Effector memory CD8-positive, alpha-beta T cell (primary cell): ENCODE measurements around the gene RAB12.
"Not testable (repeated sequence)": the region's sequence is repeated elsewhere in the genome, so short reads cannot be mapped to it uniquely, and the experiment has no call there.

Experiments used
- ATAC-seq: fragments of 150-1000 bp; cut with Tn5 transposase; replicated peaks from 2 replicates; pipeline ENCODE4 v1.10.0; 2021; ENCODE audit warnings: mild to moderate bottlenecking, moderate library complexity
- DNase-seq, 3 experiments: peaks; one replicate each; pipeline ENCODE4 v3.0.0; 2021
- H3K27ac Mint-ChIP-seq, 2 donors: one replicate each; pipeline ENCODE4 v1.8.0; 2022; ENCODE audit warnings: mild to moderate bottlenecking in 2 of 2, mixed read lengths in 2 of 2, moderate library complexity in 2 of 2
- H3K27me3 Mint-ChIP-seq, 2 donors: one replicate each; pipeline ENCODE4 v1.8.0; 2022; ENCODE audit warnings: mixed read lengths in 2 of 2
- H3K36me3 Mint-ChIP-seq: one replicate; pipeline ENCODE4 v1.8.0; 2022; ENCODE audit warnings: mild to moderate bottlenecking, moderate library complexity, mixed read lengths; ENCODE audit not compliant: insufficient read depth
- H3K4me1 Mint-ChIP-seq, 2 donors: one replicate each; pipeline ENCODE4 v1.8.0; 2022; ENCODE audit warnings: low read depth in 2 of 2, mixed read lengths in 2 of 2
- H3K4me3 Mint-ChIP-seq, 2 donors: one replicate each; pipeline ENCODE4 v1.8.0; 2022; ENCODE audit warnings: mild to moderate bottlenecking in 2 of 2, mixed read lengths in 2 of 2, moderate library complexity in 2 of 2
- H3K9me3 Mint-ChIP-seq, 2 donors: one replicate each; pipeline ENCODE4 v1.8.0; 2022; ENCODE audit warnings: mixed read lengths in 2 of 2
- total RNA-seq, 9 experiments: gene quantifications; one replicate each; lab custom pipeline; 2026; lab: John Stamatoyannopoulos, UW

Gene RAB12
- total RNA-seq, result 15.3 to 27.3 (median 25.3) reads per million in 9 experiments

- no peaks in the 10 kb centered on the region for H3K9me3 Mint-ChIP-seq
- H3K27ac Mint-ChIP-seq, result peak within 1 kb of the TSS; percentile 97 to 98
- DNase-seq (peak; percentile 78 to 83 (median 79)), ATAC-seq (peak; percentile 93)
- H3K27me3 Mint-ChIP-seq, result peaks cover 12 to 20% of the 10 kb centered on the region in 2 donors
- H3K36me3 Mint-ChIP-seq, result peaks cover 21% of the 10 kb centered on the region
- peaks cover 31 to 46% of the 10 kb centered on the region in 2 donors for H3K4me1 Mint-ChIP-seq
- peak within 1 kb of the TSS; percentile 92 to 96 for H3K4me3 Mint-ChIP-seq
Observed at GRCh38 chr18:8608795-8609658, at the start of gene RAB12. RAB12 (plus strand) TSS chr18:8609437; CDS start chr18:8609440, 3 bp downstream.

GRCh38 chr18:8559612-8560186, 49.5 kb upstream of the RAB12 start:
- DNase-seq (no peak), ATAC-seq (no peak)
- H3K4me3 Mint-ChIP-seq, result no peak overlapping the region
- no peaks in the 10 kb centered on the region for H3K36me3 Mint-ChIP-seq
- no peak overlapping the region for H3K27ac Mint-ChIP-seq
- no peaks in the 10 kb centered on the region for H3K4me1 Mint-ChIP-seq
- H3K27me3 Mint-ChIP-seq, result peaks cover 12 to 62% of the 10 kb centered on the region in 2 donors
- no peaks in the 10 kb centered on the region for H3K9me3 Mint-ChIP-seq

GRCh38 chr18:8561123-8561910, 47.9 kb upstream of the RAB12 start:
- no peaks in the 10 kb centered on the region for H3K4me1 Mint-ChIP-seq
- H3K27ac Mint-ChIP-seq, result no peak overlapping the region
- H3K27me3 Mint-ChIP-seq, result peaks cover 12 to 65% of the 10 kb centered on the region in 2 donors
- no peak for DNase-seq
- H3K36me3 Mint-ChIP-seq, result no peaks in the 10 kb centered on the region
- no peaks in the 10 kb centered on the region for H3K9me3 Mint-ChIP-seq
- ATAC-seq, result no peak
- no peak overlapping the region for H3K4me3 Mint-ChIP-seq

GRCh38 chr18:8562070-8562469, 47.2 kb upstream of the RAB12 start:
- peaks cover 12 to 57% of the 10 kb centered on the region in 2 donors for H3K27me3 Mint-ChIP-seq
- no peaks in the 10 kb centered on the region for H3K9me3 Mint-ChIP-seq
- H3K27ac Mint-ChIP-seq, result no peak overlapping the region
- DNase-seq (no peak), ATAC-seq (no peak)
- no peaks in the 10 kb centered on the region for H3K4me1 Mint-ChIP-seq
- H3K4me3 Mint-ChIP-seq, result no peak overlapping the region
- no peaks in the 10 kb centered on the region for H3K36me3 Mint-ChIP-seq

GRCh38 chr18:8562919-8563318, 46.3 kb upstream of the RAB12 start:
- H3K27ac Mint-ChIP-seq, result no peak overlapping the region
- H3K4me3 Mint-ChIP-seq, result no peak overlapping the region
- H3K9me3 Mint-ChIP-seq, result no peaks in the 10 kb centered on the region
- no peaks in the 10 kb centered on the region for H3K36me3 Mint-ChIP-seq
- peaks cover 9 to 49% of the 10 kb centered on the region in 2 donors for H3K27me3 Mint-ChIP-seq
- ATAC-seq (no peak), DNase-seq (no peak)
- H3K4me1 Mint-ChIP-seq, result no peaks in the 10 kb centered on the region

- no peaks in the 10 kb centered on the region for H3K4me1 Mint-ChIP-seq
- H3K36me3 Mint-ChIP-seq, result no peaks in the 10 kb centered on the region
- ATAC-seq (no peak), DNase-seq (no peak)
- H3K4me3 Mint-ChIP-seq, result no peak overlapping the region
- peaks cover 8 to 19% of the 10 kb centered on the region in 2 donors for H3K27me3 Mint-ChIP-seq
- no peak overlapping the region for H3K27ac Mint-ChIP-seq
- no peaks in the 10 kb centered on the region for H3K9me3 Mint-ChIP-seq
Observed at GRCh38 chr18:8571399-8571798, 37.8 kb upstream of the RAB12 start.

GRCh38 chr18:8573766-8574165, 35.5 kb upstream of the RAB12 start:
- not testable (repeated sequence) for H3K4me3 Mint-ChIP-seq, H3K4me1 Mint-ChIP-seq, H3K9me3 Mint-ChIP-seq, DNase-seq, H3K36me3 Mint-ChIP-seq, ATAC-seq, H3K27ac Mint-ChIP-seq
- peaks cover 22 to 42% of the 10 kb centered on the region in 2 donors for H3K27me3 Mint-ChIP-seq

GRCh38 chr18:8584798-8585197, 24.4 kb upstream of the RAB12 start:
- H3K27me3 Mint-ChIP-seq, result peaks cover 41 to 69% of the 10 kb centered on the region in 2 donors
- H3K9me3 Mint-ChIP-seq, result no peaks in the 10 kb centered on the region
- no peak overlapping the region for H3K4me3 Mint-ChIP-seq
- DNase-seq, result no peak
- no peak overlapping the region for H3K27ac Mint-ChIP-seq
- H3K36me3 Mint-ChIP-seq, result no peaks in the 10 kb centered on the region
- H3K4me1 Mint-ChIP-seq, result no peaks in the 10 kb centered on the region
- ATAC-seq, result no peak

- Mint-ChIP-seq H3K4me3 (no peak overlapping the region), H3K4me1 (no peaks in the 10 kb centered on the region), H3K27me3 (peaks cover 38 to 58% of the 10 kb centered on the region in 2 donors), H3K36me3 (no peaks in the 10 kb centered on the region), H3K9me3 (no peaks in the 10 kb centered on the region), H3K27ac (no peak overlapping the region)
- DNase-seq, result no peak
- no peak for ATAC-seq
Observed at GRCh38 chr18:8586941-8587340, 22.3 kb upstream of the RAB12 start.

GRCh38 chr18:8595445-8595844, 13.8 kb upstream of the RAB12 start:
- H3K36me3 Mint-ChIP-seq, result no peaks in the 10 kb centered on the region
- H3K27ac Mint-ChIP-seq, result no peak overlapping the region
- no peak overlapping the region for H3K4me3 Mint-ChIP-seq
- H3K4me1 Mint-ChIP-seq, result no peaks in the 10 kb centered on the region
- peaks cover 0 to 24% of the 10 kb centered on the region in 2 donors for H3K27me3 Mint-ChIP-seq
- ATAC-seq (no peak), DNase-seq (no peak)
- no peaks in the 10 kb centered on the region for H3K9me3 Mint-ChIP-seq

GRCh38 chr18:8601277-8602032, 7.8 kb upstream of the RAB12 start:
- H3K9me3 Mint-ChIP-seq, result no peaks in the 10 kb centered on the region

GRCh38 chr18:8602040-8602439, 7.2 kb upstream of the RAB12 start:
- Mint-ChIP-seq H3K27me3 (peaks cover 22 to 53% of the 10 kb centered on the region in 2 donors), H3K4me3 (peak overlapping the region in 1 of 2 donors; percentile 43), H3K9me3 (no peaks in the 10 kb centered on the region), H3K27ac (peak overlapping the region in 1 of 2 donors; percentile 95), H3K4me1 (peaks cover 6 to 13% of the 10 kb centered on the region in 2 donors), H3K36me3 (peaks cover 3% of the 10 kb centered on the region)
- ATAC-seq (no peak), DNase-seq (no peak)

More at GRCh38 chr18:8601277-8602032, 7.8 kb upstream of the RAB12 start:
- ATAC-seq (peak; percentile 67), DNase-seq (no peak)
- Mint-ChIP-seq H3K4me3 (peak overlapping the region in 1 of 2 donors; percentile 43), H3K4me1 (peaks cover 6 to 13% of the 10 kb centered on the region in 2 donors), H3K36me3 (peaks cover 3% of the 10 kb centered on the region), H3K27me3 (peaks cover 22 to 57% of the 10 kb centered on the region in 2 donors), H3K27ac (peak overlapping the region in 1 of 2 donors; percentile 95)
